A673 (cell line): ENCODE results near the gene CIROP. TPM values are rescaled to one million over a fixed set of nuclear protein-coding genes. Genes with fewer than 3 reads are reported as not detected.

Source experiments
- BruUV-seq: library from RNA; stranded (reverse); fragments of 400-500 nt; replicated peaks from 2 replicates; lab custom pipeline; 2021; lab: Mats Ljungman, UMichigan
- CTCF ChIA-PET: fragments of 300-600 bp; sonication (Branson Sonifier 250); formaldehyde crosslinking; loops from one replicate; lab custom pipeline; 2022; ENCODE audit warnings: antibody characterized with exemption; lab: Charles Lee
- POLR2A ChIA-PET: fragments of 300-600 bp; sonication (Branson Sonifier 250); formaldehyde crosslinking; loops from one replicate; lab custom pipeline; 2022; ENCODE audit warnings: antibody characterized with exemption; ENCODE audit not compliant: low non-redundant PET; lab: Charles Lee
- DNase-seq: peaks from one replicate; pipeline ENCODE4 v3.0.0-alpha.2; 2015; ENCODE audit warnings: low spot score
- H3K27ac ChIP-seq: fragments of 200-600 bp; sonication (generic); 2 replicates; pipeline ENCODE4 v1.5.1; 2016; ENCODE audit warnings: mixed run types, low read depth, mild to moderate bottlenecking, mixed read lengths, antibody characterized with exemption, low read length; ENCODE audit not compliant: poor library complexity, severe bottlenecking
- H3K27me3 ChIP-seq: fragments of 200-600 bp; sonication (generic); replicated peaks from 2 replicates; pipeline ENCODE4 v1.6.1; 2017; ENCODE audit warnings: mixed run types, low read depth, mild to moderate bottlenecking, mixed read lengths, antibody characterized with exemption, low read length; ENCODE audit not compliant: insufficient read depth, poor library complexity
- H3K36me3 ChIP-seq: fragments of 200-600 bp; sonication (generic); 2 replicates; pipeline ENCODE4 v1.6.1; 2016; ENCODE audit warnings: mixed run types, mild to moderate bottlenecking, mixed read lengths, antibody characterized with exemption, low read length; ENCODE audit not compliant: insufficient read depth, poor library complexity, severe bottlenecking
- H3K4me1 ChIP-seq: fragments of 200-600 bp; sonication (generic); 2 replicates; pipeline ENCODE4 v1.6.1; 2017; ENCODE audit warnings: mixed run types, mild to moderate bottlenecking, mixed read lengths, antibody characterized with exemption, low read length; ENCODE audit not compliant: insufficient read depth, poor library complexity, severe bottlenecking
- H3K4me3 ChIP-seq: fragments of 200-600 bp; sonication (generic); 2 replicates; pipeline ENCODE4 v1.5.1; 2016; ENCODE audit warnings: low read depth, mixed run types, mild to moderate bottlenecking, mixed read lengths, low read length; ENCODE audit not compliant: poor library complexity, severe bottlenecking
- H3K9me3 ChIP-seq: fragments of 200-600 bp; sonication (generic); 2 replicates; pipeline ENCODE4 v1.6.1; 2016; ENCODE audit warnings: mixed run types, low read depth, mild to moderate bottlenecking, mixed read lengths, antibody characterized with exemption, low read length; ENCODE audit not compliant: poor library complexity, severe bottlenecking
- EZH2 ChIP-seq: fragments of 200-600 bp; sonication (generic); IDR thresholded peaks from 2 replicates; pipeline ENCODE4 v1.6.1; 2017; ENCODE audit warnings: borderline replicate concordance, low read depth, mild to moderate bottlenecking, mixed read lengths, antibody characterized with exemption, low read length; ENCODE audit not compliant: poor library complexity, severe bottlenecking
- intact Hi-C: fragments of 100-400 bp; cut with micrococcal nuclease; formaldehyde crosslinking; loops from one replicate; pipeline ENCODE4 v1.10.0; 2022; ENCODE audit not compliant: unreplicated experiment
- total RNA-seq: library from RNA; stranded (reverse); gene quantifications from 2 replicates; pipeline ENCODE4 v1.2.3, GENCODE V29; 2021
- TF ChIP-seq, protein P1 (sequence below): fragments of 300-800, 200-600 bp; sonication (generic); conservative IDR thresholded peaks from 2 replicates; pipeline ENCODE4 v1.5.1; 2017; ENCODE audit warnings: low read depth, mild to moderate bottlenecking, antibody characterized with exemption, low read length, moderate library complexity, mixed read lengths

Gene CIROP
- total RNA-seq, 1 experiment from 2014 or later: not detected

DNA sequence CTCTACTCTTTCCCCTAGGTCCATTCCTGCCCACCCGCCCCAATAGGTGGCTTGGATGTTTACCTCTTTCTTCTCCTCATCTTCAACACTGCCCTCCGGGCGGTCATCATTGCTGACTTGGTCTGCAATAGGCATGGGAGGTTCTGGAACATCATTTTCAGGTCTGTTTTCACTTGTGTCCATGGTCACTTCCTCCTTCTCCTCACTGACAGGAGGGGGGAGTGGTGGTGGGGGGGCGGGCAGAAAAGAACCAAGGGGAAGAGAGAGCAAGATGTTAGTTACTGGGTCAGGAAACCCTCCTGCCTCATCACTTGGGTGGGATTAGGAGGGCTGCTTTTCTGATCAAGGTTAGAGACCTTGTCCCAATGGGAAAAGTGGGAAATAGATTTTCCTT, 35.4 kb downstream of the CIROP start:
- intact Hi-C loops: no loop called here
- CTCF ChIA-PET: interaction anchor here (0.5 to 1.9 kb wide), 21 partner anchors 8 to 509 kb away, joined by 3 to 26 read pairs (median 6); partner anchors contain the start of genes ACIN1, AJUBA, C14orf119 and CDH24

DNA sequence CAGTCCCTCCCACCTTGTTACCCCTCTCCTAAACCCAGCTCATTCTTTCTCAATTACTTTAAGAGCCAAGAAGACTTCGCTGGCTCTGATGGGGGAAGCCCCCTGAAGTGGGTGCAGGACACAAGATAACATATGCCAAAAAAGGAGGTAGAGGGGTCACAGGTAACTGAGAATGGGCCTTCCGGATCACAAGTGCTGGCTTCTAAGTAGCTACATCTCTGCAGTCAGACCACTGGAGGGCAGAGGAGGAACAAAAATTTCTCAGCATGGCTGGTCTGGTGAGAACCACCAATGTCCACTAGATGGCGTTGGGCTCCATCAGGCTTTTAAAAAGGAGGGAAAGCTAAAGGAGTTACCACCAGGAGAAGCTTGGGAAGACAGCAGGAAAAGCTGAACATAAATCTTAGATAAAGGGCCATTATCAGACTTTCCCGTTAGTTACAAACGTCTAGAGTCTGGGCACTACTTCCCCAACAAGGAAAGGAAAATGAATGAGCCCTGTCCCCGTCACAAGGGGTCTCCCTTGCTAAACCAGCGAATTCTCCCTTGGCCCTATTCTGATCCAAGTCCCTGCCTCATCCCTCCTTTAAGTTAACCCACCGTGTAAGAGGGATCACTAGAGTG, 35.9 kb downstream of the CIROP start:
- no TSS peak for BruUV-seq
- Histone ChIP-seq H3K27me3 (no peaks in the 10 kb centered on the region), H3K4me1 (peaks cover 38% of the 10 kb centered on the region), H3K36me3 (peaks cover 73% of the 10 kb centered on the region), H3K9me3 (no peaks in the 10 kb centered on the region), H3K4me3 (peak overlapping the region; percentile 5), H3K27ac (peak overlapping the region; percentile 57)
- intact Hi-C loops: no loop called here
- ChIA-PET CTCF (interaction anchor here (0.5 to 1.9 kb wide), 27 partner anchors 9 to 508 kb away, joined by 3 to 26 read pairs (median 5); partner anchors contain the start of genes ACIN1, AJUBA, BCL2L2 and C14orf119), POLR2A (interaction anchor here (0.5 kb wide), 1 partner anchor 91 kb away, joined by 3 read pairs; no protein-coding TSS in a partner anchor)
- TF ChIP-seq EZH2: no peak
- TF ChIP-seq, protein P1, sequence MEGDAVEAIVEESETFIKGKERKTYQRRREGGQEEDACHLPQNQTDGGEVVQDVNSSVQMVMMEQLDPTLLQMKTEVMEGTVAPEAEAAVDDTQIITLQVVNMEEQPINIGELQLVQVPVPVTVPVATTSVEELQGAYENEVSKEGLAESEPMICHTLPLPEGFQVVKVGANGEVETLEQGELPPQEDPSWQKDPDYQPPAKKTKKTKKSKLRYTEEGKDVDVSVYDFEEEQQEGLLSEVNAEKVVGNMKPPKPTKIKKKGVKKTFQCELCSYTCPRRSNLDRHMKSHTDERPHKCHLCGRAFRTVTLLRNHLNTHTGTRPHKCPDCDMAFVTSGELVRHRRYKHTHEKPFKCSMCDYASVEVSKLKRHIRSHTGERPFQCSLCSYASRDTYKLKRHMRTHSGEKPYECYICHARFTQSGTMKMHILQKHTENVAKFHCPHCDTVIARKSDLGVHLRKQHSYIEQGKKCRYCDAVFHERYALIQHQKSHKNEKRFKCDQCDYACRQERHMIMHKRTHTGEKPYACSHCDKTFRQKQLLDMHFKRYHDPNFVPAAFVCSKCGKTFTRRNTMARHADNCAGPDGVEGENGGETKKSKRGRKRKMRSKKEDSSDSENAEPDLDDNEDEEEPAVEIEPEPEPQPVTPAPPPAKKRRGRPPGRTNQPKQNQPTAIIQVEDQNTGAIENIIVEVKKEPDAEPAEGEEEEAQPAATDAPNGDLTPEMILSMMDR: peak; percentile 100
- DNase-seq: peak; percentile 95

More for the DNA sequence above, 35.4 kb downstream of the CIROP start:
- no TSS peak for BruUV-seq
- Histone ChIP-seq H3K4me3 (no peak overlapping the region), H3K36me3 (peaks cover 71% of the 10 kb centered on the region), H3K27ac (peak overlapping the region; percentile 57), H3K4me1 (peaks cover 38% of the 10 kb centered on the region), H3K27me3 (no peaks in the 10 kb centered on the region), H3K9me3 (no peaks in the 10 kb centered on the region)
- TF ChIP-seq, protein P1: no peak
- no peak for TF ChIP-seq EZH2
- DNase-seq: no peak
- POLR2A ChIA-PET: no interaction called here

DNA sequence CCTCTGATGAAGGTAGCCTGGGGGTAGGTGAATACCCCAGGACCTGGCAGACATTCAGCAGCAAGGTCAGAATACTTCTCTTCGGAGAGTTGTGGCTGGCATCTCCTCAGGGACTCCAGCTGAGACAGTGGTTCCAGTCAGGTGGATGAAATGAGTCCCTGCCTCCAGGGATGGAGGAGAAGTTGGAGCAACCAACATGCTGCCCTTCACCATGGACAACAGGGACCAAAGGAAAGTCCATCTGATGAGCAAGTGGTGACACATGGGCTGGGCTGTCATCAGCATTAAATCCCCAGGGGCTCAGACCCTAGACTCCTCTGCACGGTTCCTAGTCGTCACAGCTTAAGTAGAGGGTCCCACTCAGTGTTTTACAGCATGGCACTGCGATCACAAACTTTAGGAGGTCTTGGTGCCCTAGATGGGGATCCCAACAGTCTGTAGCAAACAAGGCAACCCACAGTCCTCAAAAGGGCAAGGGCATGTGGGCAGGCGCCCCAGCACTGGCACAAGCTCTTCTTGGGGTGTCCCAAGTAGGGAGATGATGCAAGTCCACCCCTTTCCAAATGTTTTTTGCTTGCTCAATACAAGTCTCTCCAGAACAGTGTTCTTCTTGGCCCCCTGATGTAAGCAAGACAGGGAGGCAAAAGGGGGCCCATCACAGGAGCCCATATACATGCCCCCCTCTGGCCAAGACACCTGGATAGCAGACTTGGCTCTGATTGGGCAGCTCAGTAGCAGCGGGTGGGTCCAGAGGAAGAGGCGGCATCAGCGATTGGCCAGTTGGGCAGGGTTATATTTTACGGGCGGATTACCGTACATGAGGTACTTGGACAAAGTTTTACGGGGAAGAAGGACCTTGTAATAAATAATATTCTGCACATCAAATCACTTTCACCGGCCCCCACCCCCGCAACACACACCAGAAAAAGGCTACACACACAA, 36.7 kb downstream of the CIROP start:
- Histone ChIP-seq H3K4me1 (peaks cover 38% of the 10 kb centered on the region), H3K36me3 (peaks cover 73% of the 10 kb centered on the region), H3K4me3 (peak overlapping the region; percentile 5), H3K27ac (peak overlapping the region; percentile 21), H3K27me3 (no peaks in the 10 kb centered on the region), H3K9me3 (no peaks in the 10 kb centered on the region)
- peak; percentile 28 for DNase-seq
- no peak for TF ChIP-seq EZH2
- TF ChIP-seq, protein P1: no peak
- ChIA-PET POLR2A (interaction anchor here (0.5 kb wide), 1 partner anchor 90 kb away, joined by 3 read pairs; no protein-coding TSS in a partner anchor), CTCF (interaction anchor here (0.6 to 1.9 kb wide), 22 partner anchors 10 to 238 kb away, joined by 3 to 26 read pairs (median 6); partner anchors contain the start of genes ACIN1, AJUBA, BCL2L2 and C14orf119)
- BruUV-seq: no TSS peak
- intact Hi-C loops: no loop called here
